Measurements from ENCODE around the gene MAS1L. TPM values are rescaled to one million over a fixed set of nuclear protein-coding genes. Genes with fewer than 3 reads are reported as not detected.

MAS1L gene
- total and polyA plus RNA-seq, 12 donors, result not detected

- no peak overlapping the region for H3K27ac ChIP-seq
- H3K4me1 ChIP-seq, result no peaks in the 10 kb centered on the region
- DNase-seq (no peak), ATAC-seq (no peak)
- H3K9me3 ChIP-seq, result no peaks in the 10 kb centered on the region
- H3K36me3 ChIP-seq, result no peaks in the 10 kb centered on the region
- intact Hi-C loops (cut with DNase I), result no loop called here
- no peak overlapping the region for H3K4me3 ChIP-seq
- TF ChIP-seq CTCF (IDR thresholded peaks at IDR 0.05), result no peak
- H3K27me3 ChIP-seq, result peaks cover 0 to 9% (median 0%) of the 10 kb centered on the region in 7 donors
- WGBS, 2 donors, result 52 to 56% methylated on average over 6 of the region's 6 CpGs
Measured at GRCh38 chr6:29466241-29466640, 21.5 kb downstream of the MAS1L start.

GRCh38 chr6:29465801-29466200 lies 22.0 kb downstream of the MAS1L start:
- intact Hi-C loops (cut with DNase I), result no loop called here
- Histone ChIP-seq H3K27me3 (peaks cover 0 to 9% (median 0%) of the 10 kb centered on the region in 7 donors), H3K27ac (no peak overlapping the region), H3K4me3 (no peak overlapping the region), H3K4me1 (no peaks in the 10 kb centered on the region), H3K9me3 (no peaks in the 10 kb centered on the region), H3K36me3 (no peaks in the 10 kb centered on the region)
- DNase-seq (no peak), ATAC-seq (no peak)
- no peak for TF ChIP-seq CTCF (IDR thresholded peaks at IDR 0.05)
- WGBS, 2 donors, result 73 to 78% methylated on average over 2 of the region's 2 CpGs

GRCh38 chr6:29465279-29465678 lies 22.5 kb downstream of the MAS1L start:
- Histone ChIP-seq H3K4me3 (no peak overlapping the region), H3K9me3 (no peaks in the 10 kb centered on the region), H3K27me3 (peaks cover 0 to 9% (median 0%) of the 10 kb centered on the region in 7 donors), H3K36me3 (no peaks in the 10 kb centered on the region), H3K27ac (no peak overlapping the region), H3K4me1 (no peaks in the 10 kb centered on the region)
- no peak for ATAC-seq
- 70 to 73% methylated on average over 2 of the region's 2 CpGs for WGBS, 2 donors
- intact Hi-C loops (cut with DNase I), result no loop called here
- DNase-seq, result no peak
- no peak for TF ChIP-seq CTCF (IDR thresholded peaks at IDR 0.05)

- WGBS, 2 donors, result 76 to 77% methylated on average over 6 of the region's 6 CpGs
- no peak for TF ChIP-seq CTCF (IDR thresholded peaks at IDR 0.05)
- intact Hi-C loops (cut with DNase I), result no loop called here
- no peaks in the 10 kb centered on the region for H3K9me3 ChIP-seq
- ATAC-seq, result no peak
- H3K4me1 ChIP-seq, result no peaks in the 10 kb centered on the region
- peaks cover 0 to 12% (median 4%) of the 10 kb centered on the region in 7 donors for H3K27me3 ChIP-seq
- H3K4me3 ChIP-seq, result no peak overlapping the region
- no peak for DNase-seq
- no peak overlapping the region for H3K27ac ChIP-seq
- no peaks in the 10 kb centered on the region for H3K36me3 ChIP-seq
Measured at GRCh38 chr6:29462022-29462421, 25.7 kb downstream of the MAS1L start.

All from heart right ventricle (tissue), 16 donors.